Endothelial cell of umbilical vein (primary cell): ENCODE results near the gene CCT2. TPM values are rescaled to one million over a fixed set of nuclear protein-coding genes. Genes with fewer than 3 reads are reported as not detected.

ENCODE experiments used
- BruUV-seq: library from RNA; stranded (reverse); fragments of 400-500 nt; replicated peaks from 2 replicates; lab custom pipeline; 2021; lab: Mats Ljungman, UMichigan
- CTCF ChIA-PET: fragments of 300-600, 350-600 bp; sonication (Branson Sonifier 250); formaldehyde crosslinking; loops from one replicate; lab custom pipeline; 2021; ENCODE audit warnings: antibody characterized with exemption, inconsistent platforms; lab: Charles Lee
- POLR2A ChIA-PET: fragments of 300-600, 350-600 bp; sonication (Branson Sonifier 250); formaldehyde crosslinking; loops from one replicate; lab custom pipeline; 2021; ENCODE audit warnings: antibody characterized with exemption, inconsistent platforms; lab: Charles Lee
- DNase-seq: peaks from one replicate; pipeline ENCODE4 v3.0.0-alpha.2; 2011; ENCODE audit warnings: low read depth, low spot score
- FAIRE-seq: peaks from 2 replicates; lab custom pipeline; 2011; peaks lifted over from hg19 to GRCh38; lab: Jason Lieb, UNC
- H2AFZ ChIP-seq: 2 replicates; pipeline ENCODE4 v1.6.0; 2012; ENCODE audit warnings: low read depth, low read length, control low read depth, inconsistent platforms
- H3K27ac ChIP-seq: 2 replicates; pipeline ENCODE4 v1.5.1; 2011; ENCODE audit warnings: low read depth, mild to moderate bottlenecking, control low read depth, low read length, moderate library complexity; ENCODE audit not compliant: insufficient read depth
- H3K27me3 ChIP-seq, 2 experiments: 2 replicates each; pipeline versions ENCODE4 v1.6.0 to v1.6.1; 2011; ENCODE audit warnings: low read length in 2 of 2, mixed read lengths in 1 of 2; ENCODE audit not compliant: control insufficient read depth in 2 of 2, insufficient read depth in 2 of 2
- H3K36me3 ChIP-seq, 2 experiments: 2 replicates in 1 of 2; 3 replicates in 1 of 2; pipeline ENCODE4 v1.5.1; 2011; ENCODE audit warnings: low read length in 2 of 2, mild to moderate bottlenecking in 1 of 2, moderate library complexity in 1 of 2; ENCODE audit not compliant: control insufficient read depth in 2 of 2, insufficient read depth in 2 of 2; ENCODE audit errors: extremely low read depth in 1 of 2
- H3K4me1 ChIP-seq: 3 replicates; pipeline ENCODE4 v1.5.1; 2011; ENCODE audit warnings: mild to moderate bottlenecking, low read length; ENCODE audit not compliant: control insufficient read depth, insufficient read depth; ENCODE audit errors: extremely low read depth
- H3K4me2 ChIP-seq: 2 replicates; pipeline ENCODE4 v1.6.1; 2011; ENCODE audit warnings: low read length, control low read depth, mixed read lengths; ENCODE audit not compliant: insufficient read depth
- H3K4me3 ChIP-seq, 3 experiments: fragments of 200-600 bp in 1 of 3; sonication (generic), shearing (Covaris generic) in 1 of 3; replicated peaks in 1 of 3; 2 replicates each; pipeline ENCODE4 v1.5.1; 2011 to 2016; ENCODE audit warnings: control low read depth in 3 of 3, low read length in 3 of 3, mild to moderate bottlenecking in 2 of 3, inconsistent platforms in 1 of 3, low read depth in 1 of 3, moderate library complexity in 1 of 3; ENCODE audit not compliant: insufficient read depth in 1 of 3
- H3K79me2 ChIP-seq: 2 replicates; pipeline ENCODE4 v1.6.0; 2012; ENCODE audit warnings: low read length, inconsistent platforms; ENCODE audit not compliant: control insufficient read depth, insufficient read depth
- H3K9ac ChIP-seq: replicated peaks from 2 replicates; pipeline ENCODE3; 2011; ENCODE audit warnings: low read length, control low read depth; ENCODE audit not compliant: insufficient read depth; ENCODE audit errors: extremely low read depth
- H3K9me1 ChIP-seq: replicated peaks from 3 replicates; pipeline ENCODE4 v1.6.0; 2011; ENCODE audit warnings: mild to moderate bottlenecking, low read length; ENCODE audit not compliant: control insufficient read depth, insufficient read depth; ENCODE audit errors: extremely low read depth
- H3K9me3 ChIP-seq: replicated peaks from 2 replicates; pipeline ENCODE4 v1.5.1; 2012; ENCODE audit warnings: low read length, inconsistent platforms; ENCODE audit not compliant: control insufficient read depth, insufficient read depth
- H4K20me1 ChIP-seq: replicated peaks from 2 replicates; pipeline ENCODE3; 2011; ENCODE audit warnings: mild to moderate bottlenecking, low read length; ENCODE audit not compliant: control insufficient read depth, insufficient read depth; ENCODE audit errors: extremely low read depth
- CTCF ChIP-seq, 2 donors: IDR thresholded peaks; 1 replicate in 1 of 2; 2 replicates in 1 of 2; pipeline ENCODE4 v1.5.1; 2011; ENCODE audit warnings: low read length in 2 of 2, mild to moderate bottlenecking in 2 of 2, moderate library complexity in 2 of 2, control low read depth in 1 of 2, inconsistent platforms in 1 of 2, low read depth in 1 of 2; ENCODE audit not compliant: insufficient read depth in 1 of 2; ENCODE audit errors: extremely low read depth in 1 of 2
- EZH2 ChIP-seq: IDR thresholded peaks from 2 replicates; pipeline ENCODE4 v1.6.1; 2012; ENCODE audit warnings: borderline replicate concordance, low read depth, mild to moderate bottlenecking, moderate library complexity, low read length, inconsistent platforms; ENCODE audit not compliant: severe bottlenecking
- FOS ChIP-seq: IDR thresholded peaks from 2 replicates; pipeline ENCODE4 v1.6.1; 2011; ENCODE audit warnings: mild to moderate bottlenecking, low read length, moderate library complexity, borderline replicate concordance; ENCODE audit not compliant: insufficient read depth
- GATA2 ChIP-seq: IDR thresholded peaks from 2 replicates; pipeline ENCODE4 v1.7.0; 2011; ENCODE audit warnings: low read depth, mild to moderate bottlenecking, moderate library complexity, mixed read lengths, low read length; ENCODE audit not compliant: insufficient read length, insufficient read depth
- MYC ChIP-seq: IDR thresholded peaks from one replicate; pipeline ENCODE4 v1.6.1; 2011; ENCODE audit warnings: mild to moderate bottlenecking, low read depth, low read length
- POLR2AphosphoS5 ChIP-seq: IDR thresholded peaks from 2 replicates; pipeline ENCODE4 v1.6.1; 2012; ENCODE audit warnings: low read depth, mild to moderate bottlenecking, control low read depth, low read length, moderate library complexity; ENCODE audit not compliant: insufficient read depth
- dilution Hi-C: fragments of 300-500 bp; cut with MboI; formaldehyde crosslinking; loops from one replicate; pipeline ENCODE4 v1.15.0; 2019; ENCODE audit warnings: low sequenced_read_pairs; ENCODE audit not compliant: extremely low pct_ligation_motif_present
- intact Hi-C: fragments of 100-400 bp; cut with micrococcal nuclease; formaldehyde crosslinking; loops from one replicate; pipeline ENCODE4 v1.10.0; 2022
- polyA plus RNA-seq, 4 experiments: library from polyadenylated mRNA; depleted of rRNA in 3 of 4; stranded (reverse) in 3 of 4; unstranded in 1 of 4; fragments of >200 nt; gene quantifications; 2 replicates each; pipeline versions ENCODE4 v1.2.1 to v1.2.3, GENCODE V29; 2011 to 2012; ENCODE audit warnings: missing spikeins in 1 of 4
- total RNA-seq: library from RNA; stranded (reverse); gene quantifications from 2 replicates; pipeline ENCODE4 v1.2.3, GENCODE V29; 2021

The CCT2 gene
- total and polyA plus RNA-seq, 2 donors (not counting 3 experiments of a cell fraction or from before 2014, with no cell fraction given), result 138 to 245 TPM

- Histone ChIP-seq H2AFZ (no peak overlapping the region), H3K9me1 (no peaks in the 10 kb centered on the region), H3K79me2 (no peaks in the 10 kb centered on the region), H3K27ac (no peak overlapping the region), H3K27me3 (no peaks in the 10 kb centered on the region), H3K4me2 (no peak overlapping the region), H3K9ac (no peak overlapping the region), H4K20me1 (no peaks in the 10 kb centered on the region), H3K9me3 (no peaks in the 10 kb centered on the region), H3K4me3 (no peak overlapping the region), H3K36me3 (peaks cover 0 to 2% of the 10 kb centered on the region in 2 experiments), H3K4me1 (no peaks in the 10 kb centered on the region)
- ChIA-PET POLR2A (no interaction called here), CTCF (interaction anchor here (0.6 to 1.6 kb wide), 8 partner anchors 9 to 178 kb away, joined by 3 to 4 read pairs (median 3); no protein-coding TSS in a partner anchor)
- DNase-seq, result no peak
- no peak for FAIRE-seq
- intact Hi-C loops, result no loop called here
- BruUV-seq, result no TSS peak
- no peak for TF ChIP-seq GATA2
- no peak for TF ChIP-seq POLR2AphosphoS5
- no peak for TF ChIP-seq EZH2
- no peak for TF ChIP-seq CTCF (IDR thresholded peaks at IDR 0.05; ENCODE audit: extremely low read depth in 1 of 2, insufficient read depth in 1 of 2, low read depth in 1 of 2, low read length in 2 of 2)
- TF ChIP-seq FOS, result no peak
- TF ChIP-seq MYC, result no peak
- dilution Hi-C loops, result no loop called here
These were observed 18.7 kb upstream of the CCT2 start for GRCh38 chr12:69566603-69567002.
